Measurements from ENCODE around the gene PNKP.

The PNKP gene

DNA sequence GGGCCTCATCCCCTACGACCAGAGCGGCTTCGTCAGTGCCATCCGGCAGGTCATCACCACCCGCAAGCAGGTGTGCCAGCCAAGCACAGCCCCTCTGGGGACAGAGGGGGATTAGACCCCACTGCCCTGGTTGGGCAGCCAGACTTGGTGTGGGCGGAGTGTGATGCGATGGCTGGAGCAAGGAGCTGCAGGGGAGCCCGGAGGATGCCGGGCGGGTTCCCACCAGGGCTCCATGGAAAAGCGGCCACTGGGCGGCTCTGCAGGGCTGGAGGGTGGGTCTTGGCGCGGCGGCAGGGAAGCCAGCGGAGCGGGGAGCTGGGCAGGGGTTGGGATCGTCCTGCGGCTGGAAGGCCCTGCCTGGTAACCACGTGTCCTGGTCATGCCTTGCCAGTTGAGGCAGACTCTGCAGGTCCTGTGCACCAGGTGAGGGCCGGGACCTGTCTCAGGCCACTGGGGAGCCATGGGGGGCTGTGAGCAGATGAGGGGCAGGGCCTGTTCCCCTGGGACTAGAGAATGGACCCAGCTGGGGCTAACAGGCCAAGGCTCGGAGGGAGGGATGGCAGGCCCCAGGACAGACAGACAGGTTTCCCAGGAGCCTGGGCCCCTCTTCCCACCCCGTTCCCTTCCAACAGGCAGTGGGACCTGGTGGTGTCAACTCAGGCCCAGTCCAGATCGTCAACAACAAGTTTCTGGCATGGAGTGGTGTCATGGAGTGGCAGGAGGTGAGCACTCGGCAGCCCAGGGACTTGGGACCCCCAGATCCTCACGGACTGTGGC is 10.1 kb downstream of the PNKP start:
- DNase-seq: no peak

DNA sequence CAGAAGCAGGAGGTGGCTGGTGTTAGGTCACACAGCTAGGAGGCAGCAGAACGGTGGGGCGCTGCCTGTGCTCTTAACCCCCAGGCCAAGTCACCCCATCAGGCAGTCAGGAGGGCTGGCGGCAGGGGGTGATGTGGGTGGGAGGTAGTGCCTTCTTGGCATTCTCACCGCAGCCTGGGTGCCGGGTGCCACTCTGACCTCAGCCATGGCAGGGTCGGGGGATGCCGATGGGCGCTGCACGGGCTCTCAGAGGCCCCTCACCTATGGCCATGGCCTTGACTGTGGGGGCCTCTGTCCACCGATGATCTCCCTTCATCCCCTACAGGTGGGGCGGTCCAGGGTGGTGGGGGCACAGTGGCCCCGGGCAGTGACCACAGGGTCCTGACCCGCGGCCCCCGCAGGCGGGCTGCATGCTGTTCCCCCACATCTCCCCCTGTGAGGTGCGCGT is 10.8 kb downstream of the PNKP start:
- no peak for DNase-seq

DNA sequence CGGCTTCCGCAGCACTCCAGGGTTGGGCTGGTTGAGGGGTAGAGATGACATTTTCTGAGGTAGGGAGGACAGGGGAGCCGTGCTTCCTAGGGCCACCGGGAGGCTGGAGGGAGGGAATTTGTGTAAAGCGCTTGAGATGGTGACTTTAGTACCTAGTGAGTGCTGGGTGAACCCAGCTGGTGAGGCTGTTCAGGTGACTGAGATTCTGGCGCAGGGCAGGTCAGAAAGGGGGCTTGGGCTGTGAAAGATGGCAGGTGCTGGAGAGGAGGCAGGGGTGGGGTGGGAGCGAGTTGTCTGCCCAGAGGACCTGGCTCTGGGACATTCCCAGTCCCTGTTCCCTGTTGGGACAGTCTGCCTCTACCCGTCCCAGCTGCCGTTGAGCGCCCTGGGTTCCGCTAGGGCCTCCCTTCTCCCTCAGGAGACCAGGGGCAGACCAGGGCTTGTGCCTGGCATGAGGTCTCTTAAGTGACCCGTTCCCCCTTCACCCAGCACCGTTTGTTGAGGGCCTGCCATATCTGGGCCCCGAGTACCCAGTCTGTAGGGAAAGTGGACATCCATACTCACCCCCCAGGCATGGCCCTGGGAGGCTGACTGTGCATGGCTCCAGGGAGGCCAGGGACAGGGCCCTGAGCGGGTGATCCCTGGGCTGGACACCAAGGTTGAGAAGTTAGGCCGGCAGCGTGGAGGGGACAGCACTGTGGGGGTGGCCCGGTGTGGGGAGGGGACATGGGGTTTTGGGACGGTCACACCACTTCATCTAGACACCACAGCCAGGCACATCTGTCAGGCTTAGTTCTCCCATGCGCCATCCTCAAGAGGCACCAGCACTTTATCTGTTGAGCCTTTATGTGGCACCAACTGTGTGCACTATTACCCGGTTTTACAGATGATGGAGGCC is 11.5 kb downstream of the PNKP start:
- DNase-seq: no peak

DNA sequence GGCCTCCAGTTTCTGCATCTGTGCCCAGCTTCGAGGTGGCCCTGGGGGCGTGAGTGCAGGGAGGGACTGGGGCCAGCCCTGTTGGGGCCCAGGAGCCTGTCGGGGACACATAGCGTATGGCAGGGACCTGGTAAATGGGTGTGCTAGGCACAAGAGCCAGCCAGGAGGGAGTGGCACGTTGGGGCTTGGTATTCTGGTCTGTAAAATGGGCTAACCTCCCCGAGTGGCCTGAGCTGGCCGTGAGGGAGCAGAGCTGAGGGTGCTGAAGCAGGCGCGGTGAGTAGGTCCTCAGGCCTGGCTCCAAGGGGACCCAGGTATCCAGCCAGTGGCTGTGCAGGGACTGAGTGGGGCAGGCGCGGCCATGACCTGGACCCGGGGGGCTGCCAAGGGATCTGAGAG is 12.1 kb downstream of the PNKP start:
- DNase-seq: no peak

DNA sequence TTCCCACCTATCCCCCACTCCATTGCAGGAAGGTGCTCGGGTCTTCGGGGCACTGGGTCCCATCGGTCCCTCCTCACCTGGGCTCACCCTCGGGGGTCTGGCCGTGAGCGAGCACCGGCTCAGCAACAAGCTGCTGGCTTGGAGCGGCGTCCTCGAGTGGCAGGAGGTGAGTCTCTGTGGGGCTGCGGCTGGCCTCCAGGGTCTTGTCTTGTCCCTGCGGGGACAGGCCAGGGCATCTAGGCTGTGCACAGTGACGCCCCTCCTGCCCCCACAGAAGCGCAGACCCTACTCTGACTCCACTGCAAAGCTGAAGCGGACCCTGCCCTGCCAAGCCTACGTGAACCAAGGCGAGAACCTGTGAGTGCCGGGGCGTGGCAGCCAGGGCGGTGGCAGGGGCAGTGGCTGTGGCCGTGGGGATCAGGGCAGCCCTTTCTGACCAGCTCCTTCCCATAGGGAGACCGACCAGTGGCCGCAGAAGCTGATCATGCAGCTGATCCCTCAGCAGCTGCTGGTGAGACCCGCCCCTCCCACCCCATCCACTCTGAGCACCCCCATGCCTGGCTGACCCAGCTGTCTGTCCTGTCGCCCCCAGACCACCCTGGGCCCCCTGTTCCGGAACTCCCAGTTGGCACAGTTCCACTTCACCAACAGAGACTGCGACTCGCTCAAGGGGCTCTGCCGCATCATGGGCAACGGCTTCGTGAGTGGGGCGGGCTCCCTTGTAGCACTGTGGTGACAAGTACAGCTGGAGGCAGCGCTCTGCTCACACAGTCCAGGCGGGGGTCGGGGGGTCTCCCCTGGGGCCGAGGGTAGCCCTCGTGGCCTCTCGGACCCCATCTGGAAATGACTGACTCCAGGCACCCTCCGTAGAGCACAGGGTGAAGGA is 12.8 kb downstream of the PNKP start:
- no peak for DNase-seq

DNA sequence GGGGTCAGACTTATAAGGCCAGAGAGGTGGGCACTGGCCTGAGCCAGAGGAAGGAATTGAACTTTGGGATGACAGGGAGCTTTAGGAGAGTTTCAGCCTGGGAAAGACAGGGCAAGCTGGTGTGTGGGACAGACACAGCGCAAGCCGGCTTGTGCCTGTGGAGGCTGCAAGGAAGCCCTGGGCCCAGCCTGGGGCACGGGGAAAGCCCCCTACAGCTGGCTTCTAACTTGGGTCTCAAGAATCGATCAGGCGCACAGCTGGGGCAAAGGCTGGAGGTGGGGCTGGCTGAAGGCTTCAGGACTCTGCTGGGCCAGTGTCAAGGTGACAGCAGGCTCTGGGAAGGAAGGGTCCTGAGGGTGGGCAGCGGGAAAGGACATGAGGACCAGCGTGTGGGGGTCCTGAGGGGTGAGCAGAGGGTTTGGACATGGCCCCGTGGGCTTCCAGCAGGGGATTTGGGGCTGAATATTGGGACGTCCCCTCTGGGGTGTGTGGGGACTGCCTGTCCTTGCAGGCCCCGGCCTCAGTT is 13.5 kb downstream of the PNKP start:
- no peak for DNase-seq

DNA sequence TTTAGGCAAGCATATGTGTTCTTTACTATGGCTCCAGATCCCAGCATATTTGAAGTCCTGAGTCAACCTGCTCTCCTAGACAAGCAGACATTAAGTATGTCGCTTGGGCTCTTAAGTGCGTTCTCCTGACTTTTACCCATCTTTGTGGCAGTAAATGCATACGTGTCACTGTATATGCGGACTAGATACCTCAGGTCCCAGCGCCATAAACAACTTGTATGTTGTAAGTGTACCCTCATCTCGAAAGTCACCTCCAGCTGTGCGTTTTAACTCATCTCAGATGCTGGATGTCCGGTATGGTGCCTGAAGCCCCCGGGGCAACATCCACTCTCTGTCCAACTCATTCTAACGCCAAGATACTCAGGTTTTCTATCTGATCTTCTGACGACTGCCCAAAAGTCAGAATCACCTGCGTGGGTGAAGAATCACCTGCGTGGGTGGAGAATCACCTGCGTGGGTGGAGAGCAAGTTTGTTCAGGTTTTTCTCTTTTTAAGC is 14.7 kb downstream of the PNKP start:
- DNase-seq: no peak

DNA sequence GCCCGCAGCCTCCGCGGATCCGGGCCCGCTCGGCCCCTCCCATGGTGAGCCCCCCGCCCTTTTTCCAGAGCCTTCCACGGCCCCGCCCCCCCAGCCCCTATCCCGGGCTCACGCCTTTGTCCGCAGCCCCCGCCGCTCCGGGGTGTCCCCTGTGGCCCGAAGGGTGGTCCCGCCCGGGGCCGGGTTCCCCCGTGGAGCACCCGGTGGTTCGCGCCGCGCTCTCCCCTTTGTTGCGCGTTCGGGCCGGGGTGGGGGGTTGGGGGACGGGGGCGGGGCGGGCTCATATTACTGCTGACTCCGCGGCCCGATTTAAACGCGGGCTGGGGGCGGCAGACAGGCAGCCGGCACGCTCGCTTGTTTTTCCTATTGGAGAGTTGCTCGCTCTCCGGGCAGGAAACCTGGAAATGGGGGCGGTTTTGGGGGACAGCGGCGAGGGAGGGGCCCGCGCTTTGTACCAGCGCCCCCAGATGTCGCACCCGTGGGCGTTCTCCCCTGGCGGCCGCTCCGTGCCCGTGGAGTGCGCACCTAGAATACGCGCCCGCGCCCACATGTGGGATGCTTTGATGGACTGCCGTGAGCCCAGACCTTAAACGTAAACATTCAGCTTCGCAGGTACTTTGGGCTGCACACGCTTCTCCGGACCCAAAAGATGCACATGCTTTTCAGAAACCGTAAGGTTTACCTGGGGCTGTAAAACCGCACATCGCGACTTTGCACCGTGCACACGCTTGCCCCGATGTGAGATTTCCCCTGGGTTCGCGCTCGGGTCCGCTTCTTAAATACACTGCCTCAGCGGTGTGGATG is 15.7 kb downstream of the PNKP start:
- DNase-seq: peak in 2 of 3 donors; percentile 13 to 46

DNA sequence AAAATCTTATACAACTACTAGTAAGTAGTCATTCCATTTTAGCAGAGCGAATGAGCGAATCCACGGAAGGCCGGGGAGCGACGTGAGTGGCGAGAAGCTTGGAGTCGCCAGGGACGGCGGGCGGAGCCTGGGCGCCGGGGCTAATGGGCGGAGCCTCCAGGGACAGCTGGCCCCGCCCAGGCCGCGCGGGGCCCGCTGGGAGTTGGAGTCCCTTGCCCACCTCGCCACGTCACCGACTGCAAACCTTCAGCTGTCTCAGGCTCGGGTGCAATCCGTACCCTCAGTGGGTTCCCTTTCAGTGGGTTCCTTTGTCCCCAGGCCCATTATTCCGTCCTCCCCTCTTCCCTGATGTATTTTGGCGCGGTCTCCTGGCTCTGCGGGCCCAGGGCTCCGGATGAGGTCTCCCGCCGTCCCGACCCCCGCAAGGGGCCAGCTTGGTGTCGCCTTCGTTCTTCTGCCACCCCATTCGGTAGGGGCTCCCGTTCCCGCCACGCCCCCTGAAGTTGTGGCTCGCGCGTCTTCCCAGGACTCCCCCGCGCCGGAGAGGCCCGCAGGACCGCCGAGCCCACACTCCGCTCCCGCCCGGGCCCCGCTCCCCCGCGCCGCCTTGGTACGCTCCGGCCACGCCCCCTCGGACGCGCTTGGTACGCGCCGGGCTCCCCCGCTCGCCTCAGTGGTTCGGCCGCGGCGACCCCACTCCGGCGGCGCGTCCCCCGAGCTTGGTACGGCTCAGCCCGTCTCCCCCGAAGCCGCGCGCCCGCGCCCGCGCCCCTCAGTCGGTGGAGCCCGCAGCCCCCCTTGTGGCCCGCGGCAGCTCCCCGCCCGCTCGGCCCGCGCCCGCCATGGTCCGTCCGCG is 16.7 kb downstream of the PNKP start, which contains the start of gene PTOV1:
Gene PTOV1 (plus strand): TSS at position 673 of the 856 bp plus-strand sequence.
- peak; percentile 95 to 98 (median 97) for DNase-seq

DNA sequence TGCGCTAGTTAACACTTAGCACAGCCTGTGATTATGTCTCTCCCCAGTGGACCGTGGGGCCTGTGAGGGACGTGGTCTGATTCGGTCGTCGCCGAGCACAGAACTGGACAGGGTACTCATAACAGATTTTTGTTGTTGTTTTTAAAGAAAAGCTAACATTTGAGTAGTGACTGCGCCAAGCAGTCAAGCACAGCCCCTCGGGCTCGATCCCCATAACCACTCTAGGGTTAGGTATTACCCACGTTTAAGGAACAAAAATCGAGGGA is 17.2 kb downstream of the PNKP start:
- no peak for DNase-seq

DNA sequence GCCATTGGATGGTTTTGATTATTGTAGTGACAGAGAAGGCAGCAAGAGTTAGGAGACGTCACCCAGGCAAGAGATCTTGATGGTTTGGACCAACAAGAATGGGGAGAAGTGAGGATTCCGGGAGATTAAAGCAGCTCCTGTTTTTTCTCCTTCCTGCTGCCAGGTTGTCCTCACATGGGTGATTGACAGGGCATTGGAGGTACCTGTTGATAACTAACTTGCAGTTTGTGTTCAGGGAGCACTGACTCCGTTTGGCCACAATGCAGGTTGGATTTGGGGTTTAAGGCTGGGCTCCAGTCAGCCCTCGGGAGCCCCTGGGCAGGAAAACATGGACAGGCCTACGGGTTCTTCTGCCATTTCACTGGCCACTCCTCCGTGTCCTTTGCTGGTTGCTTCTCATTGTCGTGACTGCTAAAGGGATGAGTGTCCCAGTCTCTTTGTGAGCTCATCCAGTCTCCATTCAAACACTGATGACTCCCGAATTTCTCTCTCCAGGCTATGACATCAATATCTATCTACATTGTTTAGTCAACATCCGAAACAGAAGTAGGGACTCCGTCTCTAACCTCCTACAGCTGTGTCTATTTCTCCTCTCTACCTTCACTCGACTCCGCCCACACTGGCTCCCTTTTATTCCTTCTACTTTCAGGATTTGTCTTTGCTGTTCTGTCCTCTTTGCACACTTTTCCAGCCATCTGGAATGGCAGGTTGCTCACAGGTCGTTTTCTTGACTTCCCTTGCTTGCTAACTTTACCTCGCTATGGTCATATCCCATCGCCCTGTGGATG is 17.7 kb downstream of the PNKP start:
- no peak for DNase-seq

DNA sequence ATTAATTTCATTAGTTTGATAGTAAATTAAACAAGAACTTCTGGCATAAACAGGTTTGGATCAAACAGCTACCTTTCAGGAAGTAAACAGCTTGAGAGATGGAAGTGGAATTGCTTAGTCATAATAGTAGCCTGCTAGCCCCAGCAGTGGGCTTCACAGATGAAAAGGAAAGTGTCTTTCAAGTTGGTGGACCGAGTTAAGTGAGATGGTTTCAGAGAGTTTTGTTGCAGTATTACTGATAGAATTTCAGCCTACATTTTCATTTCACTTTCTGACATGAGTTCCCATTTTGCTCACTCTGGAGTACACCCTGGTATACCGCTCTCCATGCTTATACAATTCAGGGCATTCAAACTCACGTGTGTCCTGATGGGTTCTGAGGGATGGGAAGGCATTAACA is 18.4 kb downstream of the PNKP start:
- no peak for DNase-seq

DNA sequence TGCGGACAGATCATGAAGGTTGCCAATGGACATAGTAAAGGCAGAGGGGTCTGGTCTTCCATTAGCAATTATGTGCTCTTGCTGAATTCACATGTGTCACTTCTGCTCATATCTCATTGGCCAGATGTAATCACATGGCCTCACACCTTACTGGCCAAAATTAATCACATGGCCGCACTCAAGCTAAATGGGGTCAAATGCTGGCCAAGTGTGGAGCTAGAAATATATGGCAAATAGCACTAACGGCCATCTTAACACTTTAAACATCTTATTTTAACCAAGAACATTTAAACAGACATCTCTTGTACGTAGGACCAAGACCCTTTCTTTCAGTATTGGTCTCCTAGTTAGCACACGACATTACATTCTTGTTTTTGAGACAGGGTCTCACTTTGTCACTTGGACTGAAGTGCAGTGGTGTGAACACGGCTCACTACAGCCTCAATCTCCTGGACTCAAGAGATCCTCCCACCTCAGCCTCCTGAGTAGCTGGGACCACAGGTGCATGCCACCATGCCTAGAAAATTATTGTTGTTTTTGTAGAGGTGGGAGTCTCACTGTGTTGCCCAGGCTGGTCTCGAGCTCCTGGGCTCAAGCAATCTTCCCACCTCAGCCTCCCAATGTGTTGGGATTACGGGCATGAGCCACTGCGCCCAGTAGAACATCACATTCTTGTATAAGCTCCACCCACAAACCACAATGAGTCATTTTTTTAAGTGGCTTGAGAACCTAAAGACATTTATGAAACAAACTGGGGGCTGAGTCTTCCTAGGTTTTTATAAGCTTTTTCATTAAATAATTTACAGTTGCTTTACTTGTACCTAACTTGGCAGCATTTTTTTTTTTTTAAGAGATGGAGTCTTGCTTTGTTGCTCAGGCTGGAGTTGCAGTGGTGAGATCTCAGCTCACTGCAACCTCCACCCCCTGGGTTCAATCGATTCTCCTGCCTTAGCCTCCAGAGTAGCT is 19.4 kb downstream of the PNKP start:
- peak; percentile 75 to 88 (median 88) for DNase-seq

DNA sequence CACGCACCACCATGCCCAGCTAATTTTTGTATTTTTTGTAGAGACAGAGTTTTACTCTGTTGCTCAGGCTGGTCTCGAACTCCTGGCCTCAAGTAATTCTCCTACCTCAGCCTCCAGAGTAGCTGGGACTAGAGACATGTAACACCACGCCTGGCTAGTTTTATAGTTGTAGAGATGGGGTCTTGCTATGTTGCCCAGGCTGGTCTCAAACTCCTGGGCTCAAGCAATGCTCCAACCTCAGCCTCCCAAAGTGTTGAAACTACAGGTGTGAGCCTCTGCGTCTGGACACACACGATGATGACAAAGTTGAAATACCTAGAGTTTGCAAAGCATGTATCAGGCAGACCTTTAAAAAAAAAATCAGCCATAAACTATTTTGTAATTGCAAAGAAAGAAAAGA is 21.0 kb downstream of the PNKP start:
- no peak for DNase-seq

DNA sequence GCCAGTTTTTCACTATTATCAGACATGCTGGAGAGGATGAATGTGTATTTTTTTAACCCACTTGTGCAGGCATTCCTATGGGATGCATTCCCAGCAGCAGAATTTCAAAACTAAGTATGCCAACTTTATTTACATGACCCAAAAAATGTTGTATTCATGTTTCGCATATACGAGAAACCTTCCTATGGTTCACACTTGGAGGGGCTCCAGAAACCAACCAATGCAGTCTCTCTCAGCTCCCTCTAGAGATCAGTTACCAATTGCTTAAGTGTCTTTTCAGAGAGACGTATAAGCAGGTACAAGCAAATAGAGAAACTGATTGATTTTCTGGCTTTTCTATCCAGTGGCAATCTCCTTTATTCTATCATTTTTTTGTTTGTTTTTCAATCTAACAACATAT is 22.0 kb downstream of the PNKP start:
- no peak for DNase-seq

DNA sequence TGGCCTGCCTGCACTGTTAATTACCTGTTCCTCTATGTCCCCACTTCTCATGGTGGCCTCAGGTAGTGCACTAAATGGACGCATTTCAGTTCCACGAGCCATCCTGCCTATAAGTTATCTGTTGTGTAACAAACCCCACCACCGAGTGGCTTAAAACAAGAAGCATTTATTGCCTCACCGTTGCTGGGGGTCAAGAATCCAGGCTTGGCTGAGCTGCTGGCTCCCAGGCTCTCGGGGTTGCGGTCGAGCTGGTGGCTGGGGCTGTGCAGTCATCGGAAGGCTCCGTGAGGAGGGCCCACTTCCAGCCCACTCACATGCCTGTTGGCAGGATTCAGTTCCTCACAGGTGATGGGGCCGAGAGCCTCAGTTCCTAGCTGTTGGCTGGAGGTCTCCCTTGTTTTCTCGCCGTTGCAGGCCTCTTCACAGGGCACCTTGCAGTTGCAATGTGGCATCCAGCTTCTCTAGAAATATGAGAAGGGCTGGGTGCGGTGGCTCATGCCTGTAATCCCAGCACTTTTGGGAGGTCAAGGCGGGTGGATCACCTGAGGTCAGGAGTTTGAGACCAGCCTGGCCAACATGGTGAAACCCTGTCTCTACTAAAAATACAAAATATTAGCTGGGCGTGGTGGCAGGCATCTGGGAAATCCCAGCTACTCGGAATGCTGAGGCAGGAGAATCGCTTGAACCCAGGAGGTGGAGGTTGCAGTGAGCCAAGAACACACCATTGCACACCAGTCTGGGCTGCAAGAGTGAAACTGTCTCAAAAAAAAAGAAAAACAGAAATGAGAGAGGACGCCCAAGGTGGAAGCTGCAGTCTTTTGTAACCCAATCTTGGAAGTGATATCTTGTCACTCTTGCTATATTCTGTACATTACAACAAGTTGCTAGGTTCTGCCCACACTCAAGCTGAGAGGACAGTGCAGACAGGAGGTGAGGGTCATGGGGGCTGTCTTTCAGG is 23.0 kb downstream of the PNKP start:
- DNase-seq: peak in 2 of 3 donors; percentile 22 to 30

DNA sequence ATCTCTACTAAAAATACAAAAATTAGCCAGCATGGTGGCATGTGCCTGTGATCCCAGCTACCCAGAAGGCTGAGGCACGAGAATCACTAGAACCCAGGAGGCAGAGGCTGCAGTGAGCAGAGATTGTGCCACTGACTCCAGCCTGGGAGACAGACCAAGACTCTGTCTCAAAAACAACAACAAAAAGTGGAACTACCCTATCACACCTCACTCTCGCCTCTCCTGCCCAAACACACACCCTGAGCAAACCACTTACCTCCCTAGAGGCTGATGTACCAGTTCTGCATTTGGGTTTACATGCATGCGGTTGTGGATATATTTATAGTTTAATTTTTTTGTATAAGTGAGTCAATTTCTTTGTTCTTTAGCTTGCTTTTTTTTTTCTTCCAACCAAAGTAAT is 24.1 kb downstream of the PNKP start:
- DNase-seq: no peak

All from suppressor macrophage treated with lipopolysaccharide for 1 hour (primary cell).